OCI-LY7 (cell line): ENCODE results near the gene CPNE9. TPM values are rescaled to one million over a fixed set of nuclear protein-coding genes. Genes with fewer than 3 reads are reported as not detected.

Experiments
- BruUV-seq: library from RNA; stranded (reverse); fragments of 400-500 nt; replicated peaks from 2 replicates; lab custom pipeline; 2021; lab: Mats Ljungman, UMichigan
- CTCF ChIA-PET: fragments of 300-600 bp; sonication (Branson Sonifier 250); formaldehyde crosslinking; loops from one replicate; lab custom pipeline; 2022; ENCODE audit warnings: antibody characterized with exemption; ENCODE audit not compliant: unreplicated experiment; lab: Charles Lee
- POLR2A ChIA-PET: fragments of 300-600 bp; sonication (Branson Sonifier 250); formaldehyde crosslinking; loops from one replicate; lab custom pipeline; 2022; ENCODE audit warnings: antibody characterized with exemption; lab: Charles Lee
- DNase-seq: peaks from one replicate; pipeline ENCODE4 v3.0.0-alpha.2; 2015; ENCODE audit warnings: low spot score
- H2AFZ ChIP-seq: fragments of 200-600 bp; sonication (generic), shearing (Covaris generic); 2 replicates; pipeline ENCODE4 v1.6.1; 2014; ENCODE audit warnings: mild to moderate bottlenecking, antibody characterized with exemption, low read length, moderate library complexity
- H3K27ac ChIP-seq: fragments of 200-600 bp; sonication (generic); 2 replicates; pipeline ENCODE4 v1.5.1; 2014; ENCODE audit warnings: mixed run types, low read depth, mild to moderate bottlenecking, moderate library complexity, low read length, inconsistent platforms; ENCODE audit not compliant: poor library complexity, severe bottlenecking
- H3K36me3 ChIP-seq: fragments of 200-600 bp; sonication (generic); 2 replicates; pipeline ENCODE4 v1.6.1; 2014; ENCODE audit warnings: mild to moderate bottlenecking, antibody characterized with exemption, low read length, moderate library complexity, mixed read lengths; ENCODE audit not compliant: insufficient read depth
- H3K4me1 ChIP-seq: fragments of 200-600 bp; sonication (generic); 2 replicates; pipeline ENCODE4 v1.5.1; 2014; ENCODE audit warnings: mild to moderate bottlenecking, low read length; ENCODE audit not compliant: insufficient read depth, poor library complexity, severe bottlenecking
- H3K4me2 ChIP-seq: fragments of 200-600 bp; sonication (generic); 2 replicates; pipeline ENCODE4 v1.6.1; 2014; ENCODE audit warnings: mild to moderate bottlenecking, low read length
- H3K4me3 ChIP-seq: fragments of 200-600 bp; sonication (generic); 2 replicates; pipeline ENCODE4 v1.5.1; 2014; ENCODE audit warnings: mild to moderate bottlenecking, low read depth, low read length; ENCODE audit not compliant: poor library complexity, severe bottlenecking
- H3K79me2 ChIP-seq: fragments of 200-600 bp; sonication (generic); 2 replicates; pipeline ENCODE4 v1.6.1; 2016; ENCODE audit warnings: low read depth, mild to moderate bottlenecking, low read length, moderate library complexity, mixed read lengths; ENCODE audit not compliant: insufficient read depth
- H3K9me2 ChIP-seq: fragments of 200-600 bp; sonication (generic); 2 replicates; pipeline ENCODE4 v1.6.1; 2016; ENCODE audit warnings: mild to moderate bottlenecking, low read length, mixed read lengths; ENCODE audit not compliant: insufficient read depth
- H3K9me3 ChIP-seq: fragments of 200-600 bp; sonication (generic); 2 replicates; pipeline ENCODE4 v1.6.1; 2014; ENCODE audit warnings: mild to moderate bottlenecking, mixed run types, low read length, mixed read lengths
- H4K20me1 ChIP-seq: fragments of 200-600 bp; sonication (generic); 2 replicates; pipeline ENCODE4 v1.6.1; 2014; ENCODE audit warnings: mild to moderate bottlenecking, antibody characterized with exemption, low read length, moderate library complexity, mixed read lengths; ENCODE audit not compliant: insufficient read depth
- EZH2phosphoT487 ChIP-seq: fragments of 200-600 bp; sonication (generic); IDR thresholded peaks from 2 replicates; pipeline ENCODE4 v1.6.1; 2018; ENCODE audit warnings: low read depth, borderline replicate concordance, mild to moderate bottlenecking, mixed run types, antibody characterized with exemption, low read length, moderate library complexity, mixed read lengths
- intact Hi-C: fragments of 100-400 bp; cut with micrococcal nuclease; formaldehyde crosslinking; loops from one replicate; pipeline ENCODE4 v1.10.0; 2022; ENCODE audit not compliant: unreplicated experiment
- total RNA-seq, 2 experiments: library from RNA; depleted of rRNA in 1 of 2; stranded (reverse); fragments of >200 nt in 1 of 2; shearing (Covaris generic) in 1 of 2; gene quantifications; 2 replicates each; pipeline ENCODE4 v1.2.3, GENCODE V29; 2014 to 2022
- TF ChIP-seq, protein P1 (sequence below): fragments of 200-600 bp; sonication (generic); conservative IDR thresholded peaks from 2 replicates; pipeline ENCODE4 v1.5.1; 2014; ENCODE audit warnings: mild to moderate bottlenecking, antibody characterized with exemption, low read length, moderate library complexity, mixed read lengths

Gene CPNE9
- total RNA-seq, 2 experiments from 2014 or later = not detected

DNA sequence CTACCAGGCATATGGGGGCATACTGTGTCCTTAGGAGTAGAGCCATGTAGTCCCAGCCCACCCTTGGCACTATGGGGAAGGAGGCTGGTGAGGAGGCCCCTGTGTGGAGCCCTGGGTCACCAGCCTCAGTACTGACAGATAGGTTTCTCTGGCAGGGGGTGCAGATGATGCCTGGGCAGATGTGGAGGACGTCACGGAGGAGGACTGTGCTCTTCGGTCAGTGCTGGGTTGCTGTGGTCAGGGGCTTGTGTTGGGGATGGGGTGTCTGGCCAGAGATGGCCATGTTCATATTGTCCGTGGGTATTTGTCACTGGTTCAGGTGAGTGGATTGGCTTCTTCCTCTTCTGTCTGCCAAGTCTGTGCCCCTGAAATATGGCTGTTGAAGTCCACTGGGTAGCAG, 34.4 kb upstream of the CPNE9 start:
- TF ChIP-seq, protein P1, sequence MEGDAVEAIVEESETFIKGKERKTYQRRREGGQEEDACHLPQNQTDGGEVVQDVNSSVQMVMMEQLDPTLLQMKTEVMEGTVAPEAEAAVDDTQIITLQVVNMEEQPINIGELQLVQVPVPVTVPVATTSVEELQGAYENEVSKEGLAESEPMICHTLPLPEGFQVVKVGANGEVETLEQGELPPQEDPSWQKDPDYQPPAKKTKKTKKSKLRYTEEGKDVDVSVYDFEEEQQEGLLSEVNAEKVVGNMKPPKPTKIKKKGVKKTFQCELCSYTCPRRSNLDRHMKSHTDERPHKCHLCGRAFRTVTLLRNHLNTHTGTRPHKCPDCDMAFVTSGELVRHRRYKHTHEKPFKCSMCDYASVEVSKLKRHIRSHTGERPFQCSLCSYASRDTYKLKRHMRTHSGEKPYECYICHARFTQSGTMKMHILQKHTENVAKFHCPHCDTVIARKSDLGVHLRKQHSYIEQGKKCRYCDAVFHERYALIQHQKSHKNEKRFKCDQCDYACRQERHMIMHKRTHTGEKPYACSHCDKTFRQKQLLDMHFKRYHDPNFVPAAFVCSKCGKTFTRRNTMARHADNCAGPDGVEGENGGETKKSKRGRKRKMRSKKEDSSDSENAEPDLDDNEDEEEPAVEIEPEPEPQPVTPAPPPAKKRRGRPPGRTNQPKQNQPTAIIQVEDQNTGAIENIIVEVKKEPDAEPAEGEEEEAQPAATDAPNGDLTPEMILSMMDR = no peak
- no peak for TF ChIP-seq EZH2phosphoT487
- CTCF ChIA-PET = no interaction called here
- Histone ChIP-seq H3K4me2 (no peak overlapping the region), H3K9me2 (no peaks in the 10 kb centered on the region), H3K36me3 (peaks cover 97% of the 10 kb centered on the region), H3K4me1 (no peaks in the 10 kb centered on the region), H3K27ac (no peak overlapping the region), H3K4me3 (no peak overlapping the region), H3K79me2 (no peaks in the 10 kb centered on the region), H2AFZ (no peak overlapping the region), H3K9me3 (no peaks in the 10 kb centered on the region), H4K20me1 (no peaks in the 10 kb centered on the region)
- intact Hi-C loops = no loop called here
- no TSS peak for BruUV-seq
- POLR2A ChIA-PET = interaction anchor here (0.7 to 1.4 kb wide), 2 partner anchors 13 to 174 kb away, joined by 3 to 4 read pairs; no protein-coding TSS in a partner anchor
- DNase-seq = no peak

DNA sequence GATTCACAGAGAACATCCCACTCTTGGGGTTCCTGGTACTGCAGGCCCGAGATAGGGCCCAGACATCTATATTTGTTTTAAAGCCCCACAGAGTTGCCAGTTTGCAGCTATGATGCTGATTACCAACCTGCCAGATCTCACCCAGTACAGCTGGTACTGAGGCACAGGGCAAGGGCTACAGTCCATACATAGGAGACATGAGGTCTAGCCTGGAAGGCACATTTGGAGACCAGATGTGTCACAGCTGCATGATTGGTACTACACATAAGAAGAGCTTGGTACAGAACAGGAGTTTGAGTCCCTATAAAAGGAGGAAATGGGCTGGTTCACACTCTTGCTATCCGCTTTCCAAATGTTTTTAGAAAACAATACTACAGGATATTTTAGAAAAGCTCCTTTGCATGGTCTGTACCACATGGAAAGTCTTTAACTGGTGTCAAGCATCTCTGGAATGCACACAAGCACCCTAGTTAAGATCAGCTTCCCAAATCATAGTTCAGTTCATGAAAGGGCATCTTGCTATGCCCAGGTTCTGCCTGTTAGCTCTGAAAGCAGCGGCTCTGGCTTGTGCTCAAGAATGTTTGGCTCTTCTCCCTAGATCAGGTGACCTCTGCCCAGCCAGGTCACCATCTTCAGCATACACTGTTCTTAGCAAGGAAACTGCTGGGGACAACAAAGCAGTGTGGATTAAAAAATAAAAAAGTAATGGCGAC, 33.8 kb upstream of the CPNE9 start:
- H4K20me1 ChIP-seq = no peaks in the 10 kb centered on the region
- TF ChIP-seq, protein P1 = no peak
- TF ChIP-seq EZH2phosphoT487 = no peak
- intact Hi-C loops = no loop called here
- no peak overlapping the region for H3K4me2 ChIP-seq
- H3K4me1 ChIP-seq = no peaks in the 10 kb centered on the region
- no peak overlapping the region for H3K4me3 ChIP-seq
- H2AFZ ChIP-seq = no peak overlapping the region
- BruUV-seq = no TSS peak
- H3K27ac ChIP-seq = no peak overlapping the region
- H3K79me2 ChIP-seq = no peaks in the 10 kb centered on the region
- no peaks in the 10 kb centered on the region for H3K9me3 ChIP-seq
- CTCF ChIA-PET = no interaction called here
- H3K36me3 ChIP-seq = peaks cover 96% of the 10 kb centered on the region
- POLR2A ChIA-PET = interaction anchor here (0.7 to 1.5 kb wide), 2 partner anchors 10 to 85 kb away, joined by 3 to 6 read pairs; no protein-coding TSS in a partner anchor
- no peaks in the 10 kb centered on the region for H3K9me2 ChIP-seq
- no peak for DNase-seq

DNA sequence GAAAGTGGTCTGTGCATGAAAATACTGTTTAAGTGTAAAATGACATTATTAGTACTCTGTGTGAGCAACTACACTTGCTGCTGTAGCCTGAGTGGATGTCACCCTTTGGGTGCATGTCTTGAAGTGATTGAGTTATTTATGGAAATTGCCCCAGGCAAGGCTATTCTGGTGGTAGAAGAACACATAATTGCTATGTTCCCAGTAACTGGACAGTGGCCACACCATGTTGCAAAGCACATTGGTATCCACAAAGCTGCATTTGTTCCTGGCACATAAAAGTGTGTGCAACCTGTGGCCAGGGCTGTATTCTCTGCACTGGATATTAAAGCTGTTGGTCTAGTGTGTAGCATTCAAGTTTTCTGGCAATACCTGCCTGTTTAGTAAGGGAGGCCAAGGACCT, 30.6 kb upstream of the CPNE9 start:
- ChIA-PET CTCF (interaction anchor here (0.6 to 1.1 kb wide), 2 partner anchors 15 to 43 kb away, joined by 3 read pairs; no protein-coding TSS in a partner anchor), POLR2A (no interaction called here)
- DNase-seq = no peak
- H3K9me3 ChIP-seq = no peaks in the 10 kb centered on the region
- no peak overlapping the region for H3K27ac ChIP-seq
- TF ChIP-seq EZH2phosphoT487 = no peak
- TF ChIP-seq, protein P1 = no peak
- H3K36me3 ChIP-seq = peaks cover 93% of the 10 kb centered on the region
- BruUV-seq = no TSS peak
- no peaks in the 10 kb centered on the region for H3K9me2 ChIP-seq
- no peak overlapping the region for H3K4me3 ChIP-seq
- H3K4me1 ChIP-seq = no peaks in the 10 kb centered on the region
- no peaks in the 10 kb centered on the region for H4K20me1 ChIP-seq
- no peak overlapping the region for H2AFZ ChIP-seq
- H3K4me2 ChIP-seq = no peak overlapping the region
- no peaks in the 10 kb centered on the region for H3K79me2 ChIP-seq
- intact Hi-C loops = no loop called here
